ENCODE data around the gene PSMB7. TPM values are rescaled to one million over a fixed set of nuclear protein-coding genes. Genes with fewer than 3 reads are reported as not detected.

Gene PSMB7
- total RNA-seq, 1 experiment from 2014 or later, result 264 TPM

GRCh38 chr9:124412228-124412575 is 3.0 kb downstream of the PSMB7 start:
- Mint-ChIP-seq H3K27ac (ENCODE audit: low read depth, unreplicated experiment) (no peak overlapping the region), H3K36me3 (ENCODE audit: insufficient read depth, unreplicated experiment) (peaks cover 62% of the 10 kb centered on the region), H3K27me3 (ENCODE audit: insufficient read depth, unreplicated experiment) (no peaks in the 10 kb centered on the region), H3K9me3 (ENCODE audit: unreplicated experiment) (no peaks in the 10 kb centered on the region), H3K4me3 (ENCODE audit: unreplicated experiment) (peak overlapping the region; percentile 64), H3K4me1 (ENCODE audit: insufficient read depth, unreplicated experiment) (peaks cover 21% of the 10 kb centered on the region)
- no peak for TF ChIP-seq CTCF (IDR thresholded peaks at IDR 0.05; ENCODE audit: unreplicated experiment)
- ChIA-PET CTCF (interaction anchor here (0.5 to 17.1 kb wide), 7 partner anchors 8 to 359 kb away, joined by 3 to 247 read pairs (median 3); no protein-coding TSS in a partner anchor), POLR2A (interaction anchor here (0.8 to 2.7 kb wide), 4 partner anchors 9 to 20 kb away, joined by 3 to 11 read pairs (median 5); no protein-coding TSS in a partner anchor)
- intact Hi-C loops (cut with micrococcal nuclease), result no loop called here
- DNase-seq (ENCODE audit: unreplicated experiment), result peak; percentile 48
- BruUV-seq (replicated peaks), result TSS peak; percentile 78

- Mint-ChIP-seq H3K36me3 (ENCODE audit: insufficient read depth, unreplicated experiment) (peaks cover 66% of the 10 kb centered on the region), H3K4me1 (ENCODE audit: insufficient read depth, unreplicated experiment) (peaks cover 21% of the 10 kb centered on the region), H3K27me3 (ENCODE audit: insufficient read depth, unreplicated experiment) (no peaks in the 10 kb centered on the region), H3K9me3 (ENCODE audit: unreplicated experiment) (no peaks in the 10 kb centered on the region), H3K27ac (ENCODE audit: low read depth, unreplicated experiment) (peak overlapping the region; percentile 20), H3K4me3 (ENCODE audit: unreplicated experiment) (peak overlapping the region; percentile 64)
- DNase-seq (ENCODE audit: unreplicated experiment), result peak; percentile 51
- intact Hi-C loops (cut with micrococcal nuclease), result no loop called here
- ChIA-PET CTCF (interaction anchor here (0.6 to 17.1 kb wide), 9 partner anchors 9 to 1107 kb away, joined by 3 to 247 read pairs (median 3); no protein-coding TSS in a partner anchor), POLR2A (interaction anchor here (0.8 to 2.7 kb wide), 4 partner anchors 9 to 19 kb away, joined by 3 to 11 read pairs (median 5); no protein-coding TSS in a partner anchor)
- no peak for TF ChIP-seq CTCF (IDR thresholded peaks at IDR 0.05; ENCODE audit: unreplicated experiment)
- BruUV-seq (replicated peaks), result no TSS peak
These were observed 3.6 kb downstream of the PSMB7 start for GRCh38 chr9:124411514-124412227.

- peaks cover 72% of the 10 kb centered on the region for H3K36me3 Mint-ChIP-seq (ENCODE audit: insufficient read depth, unreplicated experiment)
- DNase-seq (ENCODE audit: unreplicated experiment), result no peak
- ChIA-PET CTCF (interaction anchor here (0.7 to 17.1 kb wide), 12 partner anchors 10 to 305 kb away, joined by 3 to 247 read pairs (median 4); no protein-coding TSS in a partner anchor), POLR2A (interaction anchor here (0.5 to 2.7 kb wide), 4 partner anchors 8 to 467 kb away, joined by 3 to 11 read pairs (median 4); no protein-coding TSS in a partner anchor)
- no peak overlapping the region for H3K4me3 Mint-ChIP-seq (ENCODE audit: unreplicated experiment)
- peaks cover 18% of the 10 kb centered on the region for H3K4me1 Mint-ChIP-seq (ENCODE audit: insufficient read depth, unreplicated experiment)
- intact Hi-C loops (cut with micrococcal nuclease), result no loop called here
- H3K27me3 Mint-ChIP-seq (ENCODE audit: insufficient read depth, unreplicated experiment), result no peaks in the 10 kb centered on the region
- H3K9me3 Mint-ChIP-seq (ENCODE audit: unreplicated experiment), result no peaks in the 10 kb centered on the region
- no TSS peak for BruUV-seq (replicated peaks)
- peak; percentile 25 for TF ChIP-seq CTCF (IDR thresholded peaks at IDR 0.05; ENCODE audit: unreplicated experiment)
- no peak overlapping the region for H3K27ac Mint-ChIP-seq (ENCODE audit: low read depth, unreplicated experiment)
These were observed 4.8 kb downstream of the PSMB7 start for GRCh38 chr9:124410321-124410913.

- H3K4me1 Mint-ChIP-seq (ENCODE audit: insufficient read depth, unreplicated experiment), result peaks cover 17% of the 10 kb centered on the region
- TF ChIP-seq CTCF (IDR thresholded peaks at IDR 0.05; ENCODE audit: unreplicated experiment), result no peak
- ChIA-PET CTCF (interaction anchor here (0.5 to 17.1 kb wide), 6 partner anchors 12 to 142 kb away, joined by 3 to 247 read pairs (median 6); no protein-coding TSS in a partner anchor), POLR2A (interaction anchor here (0.9 kb wide), 1 partner anchor 9 kb away, joined by 4 read pairs; no protein-coding TSS in a partner anchor)
- BruUV-seq (replicated peaks), result no TSS peak
- DNase-seq (ENCODE audit: unreplicated experiment), result no peak
- H3K36me3 Mint-ChIP-seq (ENCODE audit: insufficient read depth, unreplicated experiment), result peaks cover 71% of the 10 kb centered on the region
- no peaks in the 10 kb centered on the region for H3K27me3 Mint-ChIP-seq (ENCODE audit: insufficient read depth, unreplicated experiment)
- no peak overlapping the region for H3K4me3 Mint-ChIP-seq (ENCODE audit: unreplicated experiment)
- intact Hi-C loops (cut with micrococcal nuclease), result no loop called here
- H3K27ac Mint-ChIP-seq (ENCODE audit: low read depth, unreplicated experiment), result no peak overlapping the region
- H3K9me3 Mint-ChIP-seq (ENCODE audit: unreplicated experiment), result no peaks in the 10 kb centered on the region
These were observed 5.8 kb downstream of the PSMB7 start for GRCh38 chr9:124409410-124409809.

All from MCF 10A (cell line).